Measurements from ENCODE around the gene AMBRA1. TPM values are rescaled to one million over a fixed set of nuclear protein-coding genes. Genes with fewer than 3 reads are reported as not detected.

AMBRA1 gene
- total and polyA plus RNA-seq, 2 donors (not counting 3 experiments of a cell fraction or from before 2014, with no cell fraction given): 18.4 to 32.4 TPM

- no peak overlapping the region for H3K4me2 ChIP-seq (ENCODE audit: insufficient read depth, low read length)
- H3K27me3 ChIP-seq (ENCODE audit: control insufficient read depth in 2 of 2, insufficient read depth in 2 of 2, low read length in 2 of 2): no peaks in the 10 kb centered on the region
- FAIRE-seq: no peak
- no peaks in the 10 kb centered on the region for H3K4me1 ChIP-seq (ENCODE audit: control insufficient read depth, extremely low read depth, insufficient read depth, low read length)
- no peak overlapping the region for H3K27ac ChIP-seq (ENCODE audit: insufficient read depth, low read depth, low read length)
- CTCF ChIA-PET: interaction anchor here (0.6 to 1.3 kb wide), 3 partner anchors 12 to 159 kb away, joined by 3 to 4 read pairs (median 3); no protein-coding TSS in a partner anchor
- DNase-seq (ENCODE audit: low read depth, low spot score): no peak
- H3K9ac ChIP-seq (replicated peaks; ENCODE audit: extremely low read depth, insufficient read depth, low read length): no peak overlapping the region
- peaks cover 6 to 8% of the 10 kb centered on the region in 2 experiments for H3K36me3 ChIP-seq (ENCODE audit: control insufficient read depth in 2 of 2, extremely low read depth in 1 of 2, insufficient read depth in 2 of 2, low read length in 2 of 2)
- POLR2A ChIA-PET: no interaction called here
- BruUV-seq (replicated peaks): no TSS peak
- TF ChIP-seq, protein P1, sequence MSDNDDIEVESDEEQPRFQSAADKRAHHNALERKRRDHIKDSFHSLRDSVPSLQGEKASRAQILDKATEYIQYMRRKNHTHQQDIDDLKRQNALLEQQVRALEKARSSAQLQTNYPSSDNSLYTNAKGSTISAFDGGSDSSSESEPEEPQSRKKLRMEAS (IDR thresholded peaks at IDR 0.05; ENCODE audit: insufficient read depth, insufficient read length): no peak
- no peak for TF ChIP-seq EZH2 (IDR thresholded peaks at IDR 0.05; ENCODE audit: borderline replicate concordance, low read depth, low read length, severe bottlenecking)
- no peak for TF ChIP-seq CTCF (IDR thresholded peaks at IDR 0.05; ENCODE audit: extremely low read depth in 1 of 2, insufficient read depth in 1 of 2, low read depth in 1 of 2, low read length in 2 of 2)
- TF ChIP-seq POLR2A (IDR thresholded peaks at IDR 0.05; ENCODE audit: low read depth, low read length): no peak
- TF ChIP-seq GATA2 (IDR thresholded peaks at IDR 0.05; ENCODE audit: insufficient read depth, insufficient read length, low read depth, low read length): no peak
- no peak for TF ChIP-seq FOS (IDR thresholded peaks at IDR 0.05; ENCODE audit: borderline replicate concordance, insufficient read depth, low read length)
- no peak for TF ChIP-seq JUN (IDR thresholded peaks at IDR 0.05; ENCODE audit: borderline replicate concordance, insufficient read depth, insufficient read length, low read depth)
- TF ChIP-seq POLR2AphosphoS5 (IDR thresholded peaks at IDR 0.05; ENCODE audit: insufficient read depth, low read depth, low read length): no peak
- no peak for TF ChIP-seq MYC (IDR thresholded peaks at IDR 0.05; ENCODE audit: low read depth, low read length)
- H2AFZ ChIP-seq (ENCODE audit: low read depth, low read length): no peak overlapping the region
- no peaks in the 10 kb centered on the region for H3K9me3 ChIP-seq (replicated peaks; ENCODE audit: control insufficient read depth, insufficient read depth, low read length)
- no peaks in the 10 kb centered on the region for H3K9me1 ChIP-seq (replicated peaks; ENCODE audit: control insufficient read depth, extremely low read depth, insufficient read depth, low read length)
- H4K20me1 ChIP-seq (replicated peaks; ENCODE audit: control insufficient read depth, extremely low read depth, insufficient read depth, low read length): no peaks in the 10 kb centered on the region
- intact Hi-C loops (cut with micrococcal nuclease): no loop called here
- dilution Hi-C loops (cut with MboI; ENCODE audit: extremely low pct_ligation_motif_present, low sequenced_read_pairs): no loop called here
- peaks cover 3% of the 10 kb centered on the region for H3K79me2 ChIP-seq (ENCODE audit: control insufficient read depth, insufficient read depth, low read length)
- H3K4me3 ChIP-seq (replicated peaks in 1 of 3; ENCODE audit: insufficient read depth in 1 of 3, low read depth in 1 of 3, low read length in 3 of 3): no peak overlapping the region
Measured at GRCh38 chr11:46630237-46630636, 36.4 kb upstream of the AMBRA1 start.
